Astrocyte (in vitro differentiated cells and primary cell): Measurements from ENCODE around the gene TLX1. TPM values are rescaled to one million over a fixed set of nuclear protein-coding genes. Genes with fewer than 3 reads are reported as not detected.

Source experiments
- DNase-seq: peaks from one replicate; pipeline ENCODE4 v3.0.0-alpha.2; 2010; ENCODE audit warnings: low read depth
- FAIRE-seq: peaks from 2 replicates; lab custom pipeline; 2011; peaks lifted over from hg19 to GRCh38; lab: Jason Lieb, UNC
- H2AFZ ChIP-seq: 2 replicates; pipeline ENCODE4 v1.6.0; 2012; ENCODE audit warnings: low read depth, low read length, inconsistent platforms
- H3K27ac ChIP-seq: 2 replicates; pipeline ENCODE4 v1.5.1; 2011; ENCODE audit warnings: low read depth, low read length, inconsistent platforms
- H3K27me3 ChIP-seq: 2 replicates; pipeline ENCODE4 v1.6.0; 2011; ENCODE audit warnings: low read length, inconsistent platforms; ENCODE audit not compliant: insufficient read depth
- H3K36me3 ChIP-seq: 2 replicates; pipeline ENCODE4 v1.5.1; 2011; ENCODE audit warnings: low read length, inconsistent platforms; ENCODE audit not compliant: insufficient read depth
- H3K4me1 ChIP-seq: 2 replicates; pipeline ENCODE4 v1.5.1; 2011; ENCODE audit warnings: low read length, inconsistent platforms; ENCODE audit not compliant: insufficient read depth
- H3K4me2 ChIP-seq: 2 replicates; pipeline ENCODE4 v1.6.0; 2012; ENCODE audit warnings: low read length, inconsistent platforms
- H3K4me3 ChIP-seq: 2 replicates; pipeline ENCODE4 v1.5.1; 2011; ENCODE audit warnings: low read depth, mild to moderate bottlenecking, low read length, inconsistent platforms; ENCODE audit not compliant: insufficient read depth
- H3K79me2 ChIP-seq: 2 replicates; pipeline ENCODE4 v1.6.0; 2012; ENCODE audit warnings: mild to moderate bottlenecking, low read length, inconsistent platforms; ENCODE audit not compliant: insufficient read depth
- H3K9ac ChIP-seq: 2 replicates; pipeline ENCODE4 v1.6.0; 2012; ENCODE audit warnings: mild to moderate bottlenecking, low read length, inconsistent platforms
- H3K9me3 ChIP-seq: 2 replicates; pipeline ENCODE4 v1.5.1; 2012; ENCODE audit warnings: low read depth, mild to moderate bottlenecking, low read length, inconsistent platforms; ENCODE audit not compliant: insufficient read depth
- H4K20me1 ChIP-seq: 2 replicates; pipeline ENCODE4 v1.6.0; 2012; ENCODE audit warnings: low read length, inconsistent platforms; ENCODE audit not compliant: insufficient read depth
- H3K27ac Mint-ChIP-seq: one replicate; pipeline ENCODE4 v1.8.0; 2021; ENCODE audit warnings: mild to moderate bottlenecking, mixed read lengths; ENCODE audit not compliant: unreplicated experiment
- H3K27me3 Mint-ChIP-seq: one replicate; pipeline ENCODE4 v1.8.0; 2021; ENCODE audit warnings: low read depth, mixed read lengths; ENCODE audit not compliant: unreplicated experiment
- H3K36me3 Mint-ChIP-seq: one replicate; pipeline ENCODE4 v1.8.0; 2021; ENCODE audit warnings: low read depth, mixed read lengths; ENCODE audit not compliant: unreplicated experiment
- H3K4me1 Mint-ChIP-seq: one replicate; pipeline ENCODE4 v1.8.0; 2021; ENCODE audit warnings: low read depth, mixed read lengths; ENCODE audit not compliant: unreplicated experiment
- H3K4me3 Mint-ChIP-seq: one replicate; pipeline ENCODE4 v1.8.0; 2021; ENCODE audit warnings: mild to moderate bottlenecking, moderate library complexity, mixed read lengths; ENCODE audit not compliant: unreplicated experiment
- H3K9me3 Mint-ChIP-seq: one replicate; pipeline ENCODE4 v1.8.0; 2021; ENCODE audit warnings: mild to moderate bottlenecking, mixed read lengths; ENCODE audit not compliant: unreplicated experiment
- CTCF ChIP-seq: IDR thresholded peaks from 2 replicates; pipeline ENCODE4 v1.5.1; 2011; ENCODE audit warnings: low read depth, mild to moderate bottlenecking, inconsistent platforms, low read length, moderate library complexity; ENCODE audit not compliant: insufficient read depth
- EZH2 ChIP-seq: IDR thresholded peaks from 2 replicates; pipeline ENCODE4 v1.6.1; 2012; ENCODE audit warnings: mild to moderate bottlenecking, low read length, inconsistent platforms; ENCODE audit not compliant: insufficient read depth
- total RNA-seq: library from RNA; stranded (reverse); gene quantifications from 2 replicates; pipeline ENCODE4 v1.2.1, GENCODE V29; 2021

Gene TLX1
- total RNA-seq, 1 donor from 2014 or later = not detected

GRCh38 chr10:101096378-101096777, 34.7 kb upstream of the TLX1 start:
- Histone ChIP-seq H3K27me3 (peaks cover 39% of the 10 kb centered on the region), H3K27ac (no peak overlapping the region), H4K20me1 (no peaks in the 10 kb centered on the region), H3K4me1 (no peaks in the 10 kb centered on the region), H3K9me3 (no peaks in the 10 kb centered on the region), H3K79me2 (no peaks in the 10 kb centered on the region), H3K4me3 (no peak overlapping the region), H3K4me2 (no peak overlapping the region), H3K36me3 (no peaks in the 10 kb centered on the region), H2AFZ (no peak overlapping the region), H3K9ac (no peak overlapping the region)
- H3K9me3 Mint-ChIP-seq = no peaks in the 10 kb centered on the region
- H3K36me3 Mint-ChIP-seq = no peaks in the 10 kb centered on the region
- DNase-seq = no peak
- no peak for FAIRE-seq
- peaks cover 55% of the 10 kb centered on the region for H3K27me3 Mint-ChIP-seq
- TF ChIP-seq EZH2 (no peak), CTCF (no peak)
- no peak overlapping the region for H3K4me3 Mint-ChIP-seq
- H3K27ac Mint-ChIP-seq = no peak overlapping the region
- peaks cover 2% of the 10 kb centered on the region for H3K4me1 Mint-ChIP-seq

DNA sequence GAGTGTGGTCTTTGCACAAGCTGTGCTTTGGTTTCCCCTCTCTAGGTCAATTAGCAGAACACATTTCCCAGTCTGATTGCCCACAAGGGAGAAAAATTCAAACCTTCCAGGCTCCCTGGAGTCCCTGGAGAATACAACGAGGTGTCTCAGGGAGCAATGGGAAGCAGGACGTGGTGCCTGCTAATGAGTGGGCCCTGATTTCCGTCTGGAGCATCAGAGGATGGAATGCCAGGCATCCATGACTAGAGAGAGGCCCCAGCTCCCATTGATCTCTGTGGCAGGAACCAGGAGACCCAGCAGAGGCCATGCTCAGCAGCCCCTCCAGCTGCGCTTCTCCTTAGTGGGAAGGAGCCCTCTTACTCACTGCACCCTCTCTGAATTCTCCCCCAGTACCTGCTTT, 33.2 kb upstream of the TLX1 start:
- H3K36me3 ChIP-seq = no peaks in the 10 kb centered on the region
- peaks cover 55% of the 10 kb centered on the region for H3K27me3 Mint-ChIP-seq
- H3K9me3 ChIP-seq = no peaks in the 10 kb centered on the region
- H3K9me3 Mint-ChIP-seq = no peaks in the 10 kb centered on the region
- no peak overlapping the region for H3K4me3 ChIP-seq
- peaks cover 2% of the 10 kb centered on the region for H3K4me1 Mint-ChIP-seq
- H3K27ac Mint-ChIP-seq = no peak overlapping the region
- TF ChIP-seq EZH2 = no peak
- no peak for TF ChIP-seq CTCF
- no peak overlapping the region for H3K4me2 ChIP-seq
- DNase-seq = no peak
- no peak overlapping the region for H3K9ac ChIP-seq
- no peak overlapping the region for H3K4me3 Mint-ChIP-seq
- H3K27me3 ChIP-seq = peaks cover 37% of the 10 kb centered on the region
- no peaks in the 10 kb centered on the region for H3K79me2 ChIP-seq
- no peaks in the 10 kb centered on the region for H3K36me3 Mint-ChIP-seq
- no peak overlapping the region for H2AFZ ChIP-seq
- no peaks in the 10 kb centered on the region for H4K20me1 ChIP-seq
- FAIRE-seq = no peak
- H3K27ac ChIP-seq = no peak overlapping the region
- H3K4me1 ChIP-seq = no peaks in the 10 kb centered on the region

DNA sequence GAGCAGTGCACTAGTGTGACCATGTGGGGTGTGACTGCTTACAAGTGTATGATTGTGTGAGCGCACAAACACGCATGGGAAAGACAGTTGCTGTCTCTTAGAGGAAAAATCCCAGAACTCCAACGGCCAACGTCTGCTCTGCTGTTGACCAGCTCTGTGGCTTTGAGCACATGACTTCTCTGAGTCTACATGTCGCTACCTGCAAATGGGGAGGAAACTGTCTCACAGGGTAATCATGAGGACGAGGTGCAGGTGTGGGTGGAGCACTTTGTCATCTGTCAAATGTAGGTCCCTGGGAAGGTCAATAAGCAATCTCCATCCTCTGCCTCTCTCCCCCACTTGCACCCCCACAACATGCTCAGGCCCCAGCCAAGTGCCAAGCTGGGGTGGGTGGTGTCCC, 31.2 kb upstream of the TLX1 start:
- H3K9me3 ChIP-seq = no peaks in the 10 kb centered on the region
- Mint-ChIP-seq H3K27ac (no peak overlapping the region), H3K9me3 (no peaks in the 10 kb centered on the region), H3K4me1 (no peaks in the 10 kb centered on the region), H3K4me3 (no peak overlapping the region), H3K27me3 (peaks cover 63% of the 10 kb centered on the region), H3K36me3 (no peaks in the 10 kb centered on the region)
- FAIRE-seq (no peak), DNase-seq (no peak)
- no peak overlapping the region for H3K27ac ChIP-seq
- no peaks in the 10 kb centered on the region for H3K79me2 ChIP-seq
- H3K36me3 ChIP-seq = no peaks in the 10 kb centered on the region
- H3K4me3 ChIP-seq = no peak overlapping the region
- no peak overlapping the region for H2AFZ ChIP-seq
- no peak overlapping the region for H3K4me2 ChIP-seq
- TF ChIP-seq CTCF (no peak), EZH2 (no peak)
- no peaks in the 10 kb centered on the region for H4K20me1 ChIP-seq
- no peaks in the 10 kb centered on the region for H3K4me1 ChIP-seq
- no peak overlapping the region for H3K9ac ChIP-seq
- H3K27me3 ChIP-seq = peaks cover 32% of the 10 kb centered on the region
